ENCODE data around the gene GSN. TPM values are rescaled to one million over a fixed set of nuclear protein-coding genes. Genes with fewer than 3 reads are reported as not detected.

Gene GSN
- polyA plus RNA-seq, 2 of the 4 experiments (the other 2 are of a cell fraction) = 33.7 to 77.2 TPM

DNA sequence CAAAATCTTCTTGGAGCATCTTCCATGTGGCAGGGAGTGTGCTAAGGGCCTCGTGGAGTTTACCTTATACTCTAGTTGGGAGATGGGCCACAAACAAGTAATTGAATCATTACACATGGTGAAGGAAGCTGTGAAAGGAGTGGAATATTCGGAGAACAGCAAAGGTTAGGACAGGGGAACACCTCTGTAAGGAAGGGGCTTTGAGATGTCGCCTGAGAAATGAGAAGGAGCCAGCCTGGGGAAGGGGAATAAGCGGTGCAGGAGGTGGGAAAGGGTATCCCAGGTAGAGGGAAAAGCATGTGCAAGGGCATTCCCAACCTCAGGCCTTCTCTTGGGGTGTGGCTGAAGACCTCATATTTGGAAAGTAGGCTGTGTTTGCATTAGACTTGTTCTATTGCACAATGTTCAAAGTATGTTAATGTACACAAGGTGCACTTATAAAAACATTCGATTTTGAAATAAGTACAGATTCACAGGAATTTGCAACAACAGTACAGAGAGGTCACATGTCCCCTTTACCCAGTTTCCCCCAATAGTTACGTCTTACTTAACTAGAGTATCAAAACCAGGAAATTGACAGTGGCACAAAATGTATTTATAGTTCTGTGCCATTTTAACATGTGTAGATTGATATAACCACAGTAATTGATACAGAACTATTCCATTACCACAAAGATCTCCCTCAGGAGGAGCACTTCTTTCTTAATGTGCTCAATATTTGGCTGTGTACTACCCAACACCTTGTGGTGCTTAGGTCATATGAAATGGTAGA is 104.5 kb downstream of the GSN start (continued):
- TF ChIP-seq PHF8 (IDR thresholded peaks at IDR 0.05; ENCODE audit: borderline replicate concordance, low read depth) (no peak), FOXS1 (CRISPR knock-in tag; IDR thresholded peaks at IDR 0.05) (0 out of 2 replicates have a peak, but pooled peaks have one; percentile 42), POLR2A (IDR thresholded peaks at IDR 0.05; ENCODE audit: low read length) (no peak), SMC3 (IDR thresholded peaks at IDR 0.05) (no peak; the same call in 2 of the 3 replicates), RFX5 (IDR thresholded peaks at IDR 0.05) (no peak), HOXA7 (CRISPR knock-in tag; IDR thresholded peaks at IDR 0.05) (no peak), ZFP36 (IDR thresholded peaks at IDR 0.05; ENCODE audit: borderline replicate concordance, partially characterized antibody) (peak; percentile 1), ESRRA (IDR thresholded peaks at IDR 0.05; ENCODE audit: borderline replicate concordance, low read length) (no peak), RARB (CRISPR knock-in tag; IDR thresholded peaks at IDR 0.05) (no peak), JUNB (IDR thresholded peaks at IDR 0.05) (peak; percentile 56; the same call in 1 of the 2 replicates), CBX8 (IDR thresholded peaks at IDR 0.05) (no peak), CBX2 (IDR thresholded peaks at IDR 0.05; ENCODE audit: borderline replicate concordance, low read depth) (no peak), FOSL2 (IDR thresholded peaks at IDR 0.05) (no peak), FOSL2 (CRISPR knock-in tag; IDR thresholded peaks at IDR 0.05) (peak; percentile 48), KDM1A (IDR thresholded peaks at IDR 0.05; ENCODE audit: low read depth) (no peak), ZC3H11A (IDR thresholded peaks at IDR 0.05) (no peak), RAD21 (conservative IDR thresholded peaks at IDR 0.05 in 1 of 2, IDR thresholded peaks at IDR 0.05 in 1 of 2) (no peak), NPAS2 (CRISPR knock-in tag; IDR thresholded peaks at IDR 0.05; ENCODE audit: borderline replicate concordance) (no peak), ZSCAN20 (CRISPR knock-in tag; IDR thresholded peaks at IDR 0.05) (no peak; the same call in 1 of the 2 replicates), EHF (CRISPR knock-in tag; IDR thresholded peaks at IDR 0.05) (peak; percentile 41; the same call in 1 of the 2 replicates), JUN (IDR thresholded peaks at IDR 0.05) (peak; percentile 88 to 93; a peak in 4 of 5 replicates), SREBF2 (IDR thresholded peaks at IDR 0.05) (no peak), TFCP2L1 (CRISPR knock-in tag; IDR thresholded peaks at IDR 0.05) (no peak), RCOR1 (IDR thresholded peaks at IDR 0.05; ENCODE audit: low read depth, low read length) (no peak)
- TF ChIP-seq, protein P1, sequence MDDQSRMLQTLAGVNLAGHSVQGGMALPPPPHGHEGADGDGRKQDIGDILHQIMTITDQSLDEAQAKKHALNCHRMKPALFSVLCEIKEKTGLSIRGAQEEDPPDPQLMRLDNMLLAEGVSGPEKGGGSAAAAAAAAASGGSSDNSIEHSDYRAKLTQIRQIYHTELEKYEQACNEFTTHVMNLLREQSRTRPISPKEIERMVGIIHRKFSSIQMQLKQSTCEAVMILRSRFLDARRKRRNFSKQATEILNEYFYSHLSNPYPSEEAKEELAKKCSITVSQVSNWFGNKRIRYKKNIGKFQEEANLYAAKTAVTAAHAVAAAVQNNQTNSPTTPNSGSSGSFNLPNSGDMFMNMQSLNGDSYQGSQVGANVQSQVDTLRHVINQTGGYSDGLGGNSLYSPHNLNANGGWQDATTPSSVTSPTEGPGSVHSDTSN (IDR thresholded peaks at IDR 0.05) = no peak
- TF ChIP-seq, protein P2, sequence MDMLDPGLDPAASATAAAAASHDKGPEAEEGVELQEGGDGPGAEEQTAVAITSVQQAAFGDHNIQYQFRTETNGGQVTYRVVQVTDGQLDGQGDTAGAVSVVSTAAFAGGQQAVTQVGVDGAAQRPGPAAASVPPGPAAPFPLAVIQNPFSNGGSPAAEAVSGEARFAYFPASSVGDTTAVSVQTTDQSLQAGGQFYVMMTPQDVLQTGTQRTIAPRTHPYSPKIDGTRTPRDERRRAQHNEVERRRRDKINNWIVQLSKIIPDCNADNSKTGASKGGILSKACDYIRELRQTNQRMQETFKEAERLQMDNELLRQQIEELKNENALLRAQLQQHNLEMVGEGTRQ (IDR thresholded peaks at IDR 0.05) = peak; percentile 64
- TF ChIP-seq, protein P3, sequence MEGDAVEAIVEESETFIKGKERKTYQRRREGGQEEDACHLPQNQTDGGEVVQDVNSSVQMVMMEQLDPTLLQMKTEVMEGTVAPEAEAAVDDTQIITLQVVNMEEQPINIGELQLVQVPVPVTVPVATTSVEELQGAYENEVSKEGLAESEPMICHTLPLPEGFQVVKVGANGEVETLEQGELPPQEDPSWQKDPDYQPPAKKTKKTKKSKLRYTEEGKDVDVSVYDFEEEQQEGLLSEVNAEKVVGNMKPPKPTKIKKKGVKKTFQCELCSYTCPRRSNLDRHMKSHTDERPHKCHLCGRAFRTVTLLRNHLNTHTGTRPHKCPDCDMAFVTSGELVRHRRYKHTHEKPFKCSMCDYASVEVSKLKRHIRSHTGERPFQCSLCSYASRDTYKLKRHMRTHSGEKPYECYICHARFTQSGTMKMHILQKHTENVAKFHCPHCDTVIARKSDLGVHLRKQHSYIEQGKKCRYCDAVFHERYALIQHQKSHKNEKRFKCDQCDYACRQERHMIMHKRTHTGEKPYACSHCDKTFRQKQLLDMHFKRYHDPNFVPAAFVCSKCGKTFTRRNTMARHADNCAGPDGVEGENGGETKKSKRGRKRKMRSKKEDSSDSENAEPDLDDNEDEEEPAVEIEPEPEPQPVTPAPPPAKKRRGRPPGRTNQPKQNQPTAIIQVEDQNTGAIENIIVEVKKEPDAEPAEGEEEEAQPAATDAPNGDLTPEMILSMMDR (IDR thresholded peaks at IDR 0.05) = no peak
- TF ChIP-seq, protein P4, sequence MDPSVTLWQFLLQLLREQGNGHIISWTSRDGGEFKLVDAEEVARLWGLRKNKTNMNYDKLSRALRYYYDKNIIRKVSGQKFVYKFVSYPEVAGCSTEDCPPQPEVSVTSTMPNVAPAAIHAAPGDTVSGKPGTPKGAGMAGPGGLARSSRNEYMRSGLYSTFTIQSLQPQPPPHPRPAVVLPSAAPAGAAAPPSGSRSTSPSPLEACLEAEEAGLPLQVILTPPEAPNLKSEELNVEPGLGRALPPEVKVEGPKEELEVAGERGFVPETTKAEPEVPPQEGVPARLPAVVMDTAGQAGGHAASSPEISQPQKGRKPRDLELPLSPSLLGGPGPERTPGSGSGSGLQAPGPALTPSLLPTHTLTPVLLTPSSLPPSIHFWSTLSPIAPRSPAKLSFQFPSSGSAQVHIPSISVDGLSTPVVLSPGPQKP (IDR thresholded peaks at IDR 0.05; ENCODE audit: low read depth, low read length) = no peak
- TF ChIP-seq, protein P5, sequence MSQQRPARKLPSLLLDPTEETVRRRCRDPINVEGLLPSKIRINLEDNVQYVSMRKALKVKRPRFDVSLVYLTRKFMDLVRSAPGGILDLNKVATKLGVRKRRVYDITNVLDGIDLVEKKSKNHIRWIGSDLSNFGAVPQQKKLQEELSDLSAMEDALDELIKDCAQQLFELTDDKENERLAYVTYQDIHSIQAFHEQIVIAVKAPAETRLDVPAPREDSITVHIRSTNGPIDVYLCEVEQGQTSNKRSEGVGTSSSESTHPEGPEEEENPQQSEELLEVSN (IDR thresholded peaks at IDR 0.05; ENCODE audit: borderline replicate concordance, low read depth) = peak; percentile 50; the same call in 1 of the 2 replicates
- TF ChIP-seq, protein P6, sequence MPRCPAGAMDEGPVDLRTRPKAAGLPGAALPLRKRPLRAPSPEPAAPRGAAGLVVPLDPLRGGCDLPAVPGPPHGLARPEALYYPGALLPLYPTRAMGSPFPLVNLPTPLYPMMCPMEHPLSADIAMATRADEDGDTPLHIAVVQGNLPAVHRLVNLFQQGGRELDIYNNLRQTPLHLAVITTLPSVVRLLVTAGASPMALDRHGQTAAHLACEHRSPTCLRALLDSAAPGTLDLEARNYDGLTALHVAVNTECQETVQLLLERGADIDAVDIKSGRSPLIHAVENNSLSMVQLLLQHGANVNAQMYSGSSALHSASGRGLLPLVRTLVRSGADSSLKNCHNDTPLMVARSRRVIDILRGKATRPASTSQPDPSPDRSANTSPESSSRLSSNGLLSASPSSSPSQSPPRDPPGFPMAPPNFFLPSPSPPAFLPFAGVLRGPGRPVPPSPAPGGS (IDR thresholded peaks at IDR 0.05) = peak; percentile 69; the same call in 1 of the 3 replicates
- TF ChIP-seq, protein P7, sequence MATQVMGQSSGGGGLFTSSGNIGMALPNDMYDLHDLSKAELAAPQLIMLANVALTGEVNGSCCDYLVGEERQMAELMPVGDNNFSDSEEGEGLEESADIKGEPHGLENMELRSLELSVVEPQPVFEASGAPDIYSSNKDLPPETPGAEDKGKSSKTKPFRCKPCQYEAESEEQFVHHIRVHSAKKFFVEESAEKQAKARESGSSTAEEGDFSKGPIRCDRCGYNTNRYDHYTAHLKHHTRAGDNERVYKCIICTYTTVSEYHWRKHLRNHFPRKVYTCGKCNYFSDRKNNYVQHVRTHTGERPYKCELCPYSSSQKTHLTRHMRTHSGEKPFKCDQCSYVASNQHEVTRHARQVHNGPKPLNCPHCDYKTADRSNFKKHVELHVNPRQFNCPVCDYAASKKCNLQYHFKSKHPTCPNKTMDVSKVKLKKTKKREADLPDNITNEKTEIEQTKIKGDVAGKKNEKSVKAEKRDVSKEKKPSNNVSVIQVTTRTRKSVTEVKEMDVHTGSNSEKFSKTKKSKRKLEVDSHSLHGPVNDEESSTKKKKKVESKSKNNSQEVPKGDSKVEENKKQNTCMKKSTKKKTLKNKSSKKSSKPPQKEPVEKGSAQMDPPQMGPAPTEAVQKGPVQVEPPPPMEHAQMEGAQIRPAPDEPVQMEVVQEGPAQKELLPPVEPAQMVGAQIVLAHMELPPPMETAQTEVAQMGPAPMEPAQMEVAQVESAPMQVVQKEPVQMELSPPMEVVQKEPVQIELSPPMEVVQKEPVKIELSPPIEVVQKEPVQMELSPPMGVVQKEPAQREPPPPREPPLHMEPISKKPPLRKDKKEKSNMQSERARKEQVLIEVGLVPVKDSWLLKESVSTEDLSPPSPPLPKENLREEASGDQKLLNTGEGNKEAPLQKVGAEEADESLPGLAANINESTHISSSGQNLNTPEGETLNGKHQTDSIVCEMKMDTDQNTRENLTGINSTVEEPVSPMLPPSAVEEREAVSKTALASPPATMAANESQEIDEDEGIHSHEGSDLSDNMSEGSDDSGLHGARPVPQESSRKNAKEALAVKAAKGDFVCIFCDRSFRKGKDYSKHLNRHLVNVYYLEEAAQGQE (IDR thresholded peaks at IDR 0.05) = no peak
- TF ChIP-seq, protein P8, sequence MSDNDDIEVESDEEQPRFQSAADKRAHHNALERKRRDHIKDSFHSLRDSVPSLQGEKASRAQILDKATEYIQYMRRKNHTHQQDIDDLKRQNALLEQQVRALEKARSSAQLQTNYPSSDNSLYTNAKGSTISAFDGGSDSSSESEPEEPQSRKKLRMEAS (IDR thresholded peaks at IDR 0.05) = peak; percentile 77

All from A549 (cell line).